Esophagus squamous epithelium (tissue), 5 donors: Measurements from ENCODE around the gene MTIF3. TPM values are rescaled to one million over a fixed set of nuclear protein-coding genes. Genes with fewer than 3 reads are reported as not detected.

Source experiments
- DNase-seq: peaks from one replicate; lab custom pipeline; 2025; lab: John Stamatoyannopoulos, UW
- H3K27ac ChIP-seq, 4 donors: fragments of 200-600 bp; sonication (generic); one replicate each; pipeline ENCODE4 v1.5.1; 2016 to 2019; ENCODE audit warnings: mild to moderate bottlenecking in 1 of 4
- H3K27me3 ChIP-seq, 4 donors: fragments of 200-600 bp; sonication (generic); 1 replicate in 3 of 4; 2 replicates in 1 of 4; pipeline versions ENCODE4 v1.5.1 to v1.6.0; 2017 to 2021; ENCODE audit warnings: antibody characterized with exemption in 1 of 4
- H3K36me3 ChIP-seq, 3 donors: fragments of 200-600 bp; sonication (generic); one replicate each; pipeline ENCODE4 v1.5.1; 2016 to 2019
- H3K4me1 ChIP-seq, 3 donors: fragments of 200-600 bp; sonication (generic); one replicate each; pipeline ENCODE4 v1.5.1; 2017 to 2019
- H3K4me3 ChIP-seq, 4 donors: fragments of 200-600 bp; sonication (generic); 1 replicate in 3 of 4; 2 replicates in 1 of 4; pipeline ENCODE4 v1.5.1; 2016 to 2019; ENCODE audit warnings: mild to moderate bottlenecking in 2 of 4, moderate library complexity in 1 of 4
- H3K9me3 ChIP-seq, 3 donors: fragments of 200-600 bp; sonication (generic); one replicate each; pipeline ENCODE4 v1.5.1; 2016 to 2019
- POLR2A ChIP-seq, 4 donors: fragments of 450-650 bp; IDR thresholded peaks; one replicate each; pipeline ENCODE4 v1.6.1; 2017; ENCODE audit warnings: antibody characterized with exemption in 4 of 4, mild to moderate bottlenecking in 4 of 4, moderate library complexity in 3 of 4
- WGBS, 2 donors: methylation state at CpG; one replicate each; pipeline ENCODE4 v1.1.5; 2018; 5-methylcytosine and 5-hydroxymethylcytosine counted together
- intact Hi-C: fragments of 100-400 bp; cut with DNase I; formaldehyde crosslinking; loops from one replicate; pipeline ENCODE4 v1.15.0; 2022
- total RNA-seq, 4 donors: library from RNA; depleted of rRNA; stranded (reverse); fragments of >200 nt; gene quantifications; one replicate each; pipeline ENCODE4 v1.1.0, GENCODE V29; 2016
- TF ChIP-seq, protein P1 (sequence below), 6 experiments: fragments of 450-650 bp in 4 of 6; fragments of 200-600 bp in 2 of 6; sonication (generic) in 2 of 6; IDR thresholded peaks; one replicate each; pipeline ENCODE4 v1.5.1; 2016 to 2019; ENCODE audit warnings: antibody characterized with exemption in 6 of 6, mild to moderate bottlenecking in 4 of 6, moderate library complexity in 4 of 6
- donor health status: DM: yes; HTN: yes; CAD: no.

Gene MTIF3
- total RNA-seq, 4 donors from 2014 or later = 31.1 to 41.7 (median 35.0) TPM

DNA sequence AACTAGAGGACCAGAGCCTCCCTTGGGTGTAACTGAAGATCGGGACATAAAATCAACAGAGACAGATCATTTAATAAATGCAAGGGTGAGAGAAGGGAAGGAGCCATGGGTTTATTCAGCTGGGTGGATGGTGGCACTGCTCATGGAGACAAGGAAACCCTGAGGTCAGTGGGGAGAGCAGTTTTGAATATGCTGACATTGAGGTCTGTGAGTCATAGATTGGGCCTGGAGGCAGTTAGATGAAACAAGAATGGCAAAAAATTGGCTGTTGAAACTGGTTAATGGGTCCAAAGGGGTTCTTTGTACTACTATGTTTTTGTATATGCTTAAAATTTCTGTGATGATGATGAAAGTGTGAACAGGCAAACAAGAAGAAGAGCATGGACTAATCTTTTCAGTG lies 31.0 kb downstream of the MTIF3 start:
- Histone ChIP-seq H3K27me3 (no peaks in the 10 kb centered on the region), H3K4me1 (peaks cover 0 to 8% (median 0%) of the 10 kb centered on the region in 3 donors), H3K27ac (no peak overlapping the region), H3K4me3 (no peak overlapping the region), H3K9me3 (no peaks in the 10 kb centered on the region), H3K36me3 (no peaks in the 10 kb centered on the region)
- no peak for TF ChIP-seq POLR2A (IDR thresholded peaks at IDR 0.05)
- TF ChIP-seq, protein P1, sequence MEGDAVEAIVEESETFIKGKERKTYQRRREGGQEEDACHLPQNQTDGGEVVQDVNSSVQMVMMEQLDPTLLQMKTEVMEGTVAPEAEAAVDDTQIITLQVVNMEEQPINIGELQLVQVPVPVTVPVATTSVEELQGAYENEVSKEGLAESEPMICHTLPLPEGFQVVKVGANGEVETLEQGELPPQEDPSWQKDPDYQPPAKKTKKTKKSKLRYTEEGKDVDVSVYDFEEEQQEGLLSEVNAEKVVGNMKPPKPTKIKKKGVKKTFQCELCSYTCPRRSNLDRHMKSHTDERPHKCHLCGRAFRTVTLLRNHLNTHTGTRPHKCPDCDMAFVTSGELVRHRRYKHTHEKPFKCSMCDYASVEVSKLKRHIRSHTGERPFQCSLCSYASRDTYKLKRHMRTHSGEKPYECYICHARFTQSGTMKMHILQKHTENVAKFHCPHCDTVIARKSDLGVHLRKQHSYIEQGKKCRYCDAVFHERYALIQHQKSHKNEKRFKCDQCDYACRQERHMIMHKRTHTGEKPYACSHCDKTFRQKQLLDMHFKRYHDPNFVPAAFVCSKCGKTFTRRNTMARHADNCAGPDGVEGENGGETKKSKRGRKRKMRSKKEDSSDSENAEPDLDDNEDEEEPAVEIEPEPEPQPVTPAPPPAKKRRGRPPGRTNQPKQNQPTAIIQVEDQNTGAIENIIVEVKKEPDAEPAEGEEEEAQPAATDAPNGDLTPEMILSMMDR (IDR thresholded peaks at IDR 0.05) = no peak
- 80% methylated on average over 1 of the region's 1 CpG for WGBS, 2 donors
- no peak for DNase-seq
- intact Hi-C loops = no loop called here

DNA sequence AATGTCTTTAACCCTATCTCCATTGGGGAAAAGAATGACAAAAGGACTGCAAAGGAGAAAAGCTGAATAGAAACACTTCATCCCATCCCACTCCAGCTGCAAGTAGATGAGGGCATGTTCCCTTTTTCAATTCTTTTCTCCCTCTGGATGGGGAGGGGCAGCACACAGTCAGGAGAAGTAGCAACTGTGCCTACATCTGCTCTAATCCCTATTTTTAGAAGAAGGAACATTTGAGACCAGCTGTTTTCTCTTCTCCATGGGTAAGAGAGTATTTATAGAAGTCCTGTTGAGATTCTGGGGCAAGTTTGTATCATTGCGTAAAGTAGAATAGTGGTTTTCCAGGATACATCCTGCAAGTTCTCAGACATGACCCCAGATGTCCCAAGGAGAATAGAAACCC lies 35.2 kb downstream of the MTIF3 start:
- H3K27ac ChIP-seq = no peak overlapping the region
- DNase-seq = no peak
- intact Hi-C loops = no loop called here
- H3K36me3 ChIP-seq = no peaks in the 10 kb centered on the region
- no peak overlapping the region for H3K4me3 ChIP-seq
- H3K27me3 ChIP-seq = peaks cover 0 to 27% (median 0%) of the 10 kb centered on the region in 4 donors
- TF ChIP-seq, protein P1 (IDR thresholded peaks at IDR 0.05) = no peak
- TF ChIP-seq POLR2A (IDR thresholded peaks at IDR 0.05) = no peak
- no peaks in the 10 kb centered on the region for H3K9me3 ChIP-seq
- no peaks in the 10 kb centered on the region for H3K4me1 ChIP-seq
- 83 to 100% methylated on average over 1 of the region's 1 CpG for WGBS, 2 donors

DNA sequence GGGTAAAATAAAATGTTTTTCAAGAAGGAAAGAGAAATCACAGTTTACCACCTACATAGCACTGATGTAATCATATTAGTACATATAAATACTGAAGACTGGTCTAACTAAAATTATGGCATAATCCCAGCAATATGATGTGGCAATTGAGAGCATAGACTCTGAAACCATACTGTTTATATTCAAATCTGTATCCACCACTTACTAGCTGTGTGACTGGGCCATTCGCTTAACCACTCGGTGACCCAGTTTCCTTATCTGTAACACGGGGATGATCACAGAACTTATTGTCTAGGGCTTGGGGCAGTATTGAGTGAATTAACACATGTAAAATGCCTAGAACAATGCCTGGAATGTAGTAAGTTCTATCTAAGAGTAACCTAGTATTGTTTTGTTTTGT lies 39.0 kb downstream of the MTIF3 start:
- H3K4me3 ChIP-seq = no peak overlapping the region
- H3K4me1 ChIP-seq = peaks cover 0 to 3% (median 0%) of the 10 kb centered on the region in 3 donors
- 66 to 68% methylated on average over 3 of the region's 3 CpGs for WGBS, 2 donors
- intact Hi-C loops = no loop called here
- no peak overlapping the region for H3K27ac ChIP-seq
- no peak for DNase-seq
- TF ChIP-seq POLR2A (IDR thresholded peaks at IDR 0.05) = no peak
- TF ChIP-seq, protein P1 (IDR thresholded peaks at IDR 0.05) = no peak
- peaks cover 0 to 38% (median 0%) of the 10 kb centered on the region in 4 donors for H3K27me3 ChIP-seq
- H3K9me3 ChIP-seq = no peaks in the 10 kb centered on the region
- no peaks in the 10 kb centered on the region for H3K36me3 ChIP-seq

DNA sequence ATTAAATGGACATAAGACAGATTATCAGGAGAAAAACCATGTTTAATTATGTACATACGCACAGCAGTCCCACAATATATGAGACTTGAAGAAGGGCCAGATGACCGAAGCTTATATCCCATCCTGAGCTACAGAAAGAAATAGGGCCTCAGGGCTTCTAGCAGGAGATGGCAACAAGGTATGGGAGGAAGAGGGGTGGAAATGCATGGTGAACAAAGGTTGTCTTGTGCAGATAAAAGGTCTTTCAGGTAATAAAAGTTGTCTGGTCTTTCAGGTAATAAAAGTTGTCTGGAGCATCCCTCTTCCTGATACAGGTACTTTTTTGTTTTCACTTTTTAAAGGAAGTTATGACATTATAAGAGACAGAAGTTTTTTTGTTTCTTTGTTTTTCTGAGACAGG lies 41.4 kb downstream of the MTIF3 start:
- no peaks in the 10 kb centered on the region for H3K9me3 ChIP-seq
- TF ChIP-seq POLR2A (IDR thresholded peaks at IDR 0.05) = no peak
- TF ChIP-seq, protein P1 (IDR thresholded peaks at IDR 0.05) = no peak
- intact Hi-C loops = no loop called here
- no peak for DNase-seq
- H3K27me3 ChIP-seq = peaks cover 0 to 38% (median 0%) of the 10 kb centered on the region in 4 donors
- 88 to 92% methylated on average over 2 of the region's 2 CpGs for WGBS, 2 donors
- H3K4me1 ChIP-seq = peaks cover 0 to 4% (median 0%) of the 10 kb centered on the region in 3 donors
- H3K36me3 ChIP-seq = no peaks in the 10 kb centered on the region
- no peak overlapping the region for H3K27ac ChIP-seq
- H3K4me3 ChIP-seq = no peak overlapping the region

DNA sequence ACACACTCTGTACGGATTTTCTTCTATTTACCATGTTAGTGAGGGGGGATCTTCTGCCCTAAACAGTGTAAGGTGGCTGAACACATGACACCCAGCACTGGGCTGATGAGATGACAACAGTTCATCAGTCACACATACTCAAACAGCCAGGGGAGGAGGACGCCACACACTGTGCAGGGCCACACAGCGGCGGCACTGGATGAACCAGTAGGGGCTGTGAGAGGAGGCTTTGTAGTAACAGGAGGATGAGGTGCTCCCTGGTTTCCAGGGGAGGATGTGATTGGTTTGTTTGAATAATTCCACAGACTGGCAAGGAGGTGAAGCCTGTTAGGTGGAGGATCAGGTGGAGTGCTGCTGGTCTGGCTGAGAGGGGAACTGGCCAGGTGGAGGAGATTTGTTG lies 42.3 kb downstream of the MTIF3 start:
- no peak for DNase-seq
- Histone ChIP-seq H3K4me3 (no peak overlapping the region), H3K27me3 (peaks cover 0 to 30% (median 0%) of the 10 kb centered on the region in 4 donors), H3K27ac (no peak overlapping the region), H3K36me3 (no peaks in the 10 kb centered on the region), H3K4me1 (peaks cover 0 to 14% (median 7%) of the 10 kb centered on the region in 3 donors), H3K9me3 (no peaks in the 10 kb centered on the region)
- TF ChIP-seq, protein P1 (IDR thresholded peaks at IDR 0.05) = no peak
- no peak for TF ChIP-seq POLR2A (IDR thresholded peaks at IDR 0.05)
- WGBS, 2 donors = 75 to 79% methylated on average over 4 of the region's 4 CpGs
- intact Hi-C loops = no loop called here
